DMS 273 (cell line): Measurements from ENCODE around the gene RPL10.

ENCODE experiments used
- DNase-seq: peaks from one replicate; lab custom pipeline; 2025; ENCODE audit not compliant: unreplicated experiment; lab: John Stamatoyannopoulos, UW

RPL10 gene

DNA sequence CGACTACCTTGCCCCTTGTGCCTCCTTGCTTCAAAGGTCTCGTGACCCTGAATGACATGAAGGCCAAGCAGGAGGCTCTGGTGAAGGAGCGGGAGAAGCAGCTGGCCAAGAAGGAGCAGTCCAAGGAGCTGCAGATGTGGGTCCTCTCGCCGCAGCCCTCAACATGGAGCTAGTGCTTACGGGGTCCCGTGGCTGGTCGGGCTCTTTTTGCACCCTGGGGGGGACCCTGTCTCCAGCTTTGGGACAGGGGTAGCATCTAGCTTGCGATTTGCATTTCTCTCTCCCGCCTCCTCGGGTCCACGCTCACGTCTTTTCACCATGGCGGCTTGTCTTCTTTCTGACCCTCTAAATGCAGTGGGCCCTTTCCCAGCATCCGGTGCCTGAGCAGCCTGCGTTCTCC, 47.6 kb downstream of the RPL10 start:
- no peak for DNase-seq

DNA sequence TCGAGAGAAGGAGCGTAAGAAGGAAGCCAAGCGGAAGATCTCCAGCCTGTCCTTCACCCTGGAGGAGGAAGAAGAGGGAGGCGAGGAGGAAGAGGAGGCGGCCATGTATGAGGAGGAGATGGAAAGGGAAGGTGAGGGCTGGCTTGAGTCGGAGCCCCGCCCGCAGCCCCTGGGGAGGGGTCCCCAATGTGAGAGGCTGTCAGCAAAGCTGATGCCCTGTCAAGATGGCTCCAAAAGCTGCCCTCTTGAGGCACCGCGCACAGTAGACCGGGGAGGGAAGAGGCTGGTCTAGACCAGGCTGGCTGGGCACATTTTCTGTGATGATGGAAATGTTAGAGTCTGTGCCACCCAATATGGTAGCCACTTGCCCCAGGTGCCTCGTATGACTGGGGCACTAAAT, 48.3 kb downstream of the RPL10 start:
- DNase-seq, result no peak

DNA sequence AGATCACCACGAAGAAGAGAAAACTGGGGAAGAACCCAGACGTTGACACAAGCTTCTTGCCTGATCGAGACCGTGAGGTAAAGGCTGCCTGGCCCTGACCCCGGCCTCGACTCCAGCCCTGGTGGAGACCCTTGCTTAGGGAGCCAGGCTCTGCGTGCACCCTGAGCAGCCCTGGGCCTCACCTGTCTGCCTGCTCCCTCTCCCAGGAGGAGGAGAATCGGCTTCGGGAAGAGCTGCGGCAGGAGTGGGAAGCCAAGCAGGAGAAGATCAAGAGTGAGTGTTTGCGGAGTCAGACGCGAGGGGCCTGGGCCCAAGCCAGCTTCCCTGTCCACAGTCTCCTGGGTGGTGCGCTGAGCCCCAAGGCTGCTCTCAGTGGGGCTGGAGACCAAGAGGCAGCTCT, 50.3 kb downstream of the RPL10 start:
- no peak for DNase-seq

DNA sequence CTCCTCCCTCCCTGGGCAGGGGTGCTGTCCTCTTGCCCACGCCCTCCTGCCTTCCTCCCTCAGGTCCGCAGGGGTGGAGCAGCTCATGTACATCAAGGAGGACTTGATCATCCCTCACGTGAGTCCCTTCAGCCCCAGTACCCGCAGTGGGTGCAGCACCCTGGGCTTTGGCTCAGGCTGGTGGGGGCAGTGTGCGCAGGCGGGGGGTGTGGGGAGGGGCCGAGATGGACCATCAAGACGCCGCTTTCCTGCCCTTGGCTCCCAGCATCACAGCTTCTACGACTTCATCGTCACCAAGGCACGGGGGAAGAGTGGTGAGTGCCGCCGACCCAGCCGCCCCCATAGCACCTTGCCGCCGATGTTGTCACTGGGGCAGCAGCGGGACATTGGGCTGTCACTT, 51.4 kb downstream of the RPL10 start:
- no peak for DNase-seq

DNA sequence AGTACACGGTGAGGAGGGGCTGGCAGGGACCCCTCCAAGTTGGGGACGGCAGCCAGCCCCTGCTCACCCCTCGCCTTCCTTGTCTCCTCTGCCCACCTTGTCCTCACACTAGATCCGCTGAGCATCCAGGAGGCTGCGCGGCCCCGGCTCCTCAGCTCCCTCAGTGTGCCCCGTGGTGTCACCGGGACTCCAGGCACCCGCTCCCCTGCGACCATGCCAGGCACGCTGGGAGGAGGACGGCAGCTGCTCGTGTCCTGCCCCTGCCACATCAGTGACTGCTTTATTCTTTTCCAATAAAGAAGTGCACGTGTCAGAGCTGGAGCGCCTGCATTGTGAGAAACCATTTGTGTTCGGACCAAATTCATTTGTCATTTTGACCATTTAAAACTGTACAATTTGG, 52.1 kb downstream of the RPL10 start:
- no peak for DNase-seq
